Stomach smooth muscle (tissue), 2 donors: ENCODE results near the gene CDCP1.

Source experiments
- H3K27ac ChIP-seq: one replicate; pipeline ENCODE4 v1.7.0; 2013; ENCODE audit warnings: mild to moderate bottlenecking, low read length, inconsistent platforms
- H3K27me3 ChIP-seq, 2 donors: one replicate each; pipeline ENCODE4 v1.7.0; 2013; ENCODE audit warnings: low read length in 2 of 2; ENCODE audit not compliant: insufficient read depth in 2 of 2, control insufficient read depth in 1 of 2
- H3K36me3 ChIP-seq, 2 donors: one replicate each; pipeline ENCODE4 v1.7.0; 2013; ENCODE audit warnings: low read length in 2 of 2; ENCODE audit not compliant: control insufficient read depth in 2 of 2, insufficient read depth in 2 of 2
- H3K4me1 ChIP-seq: one replicate; pipeline ENCODE4 v1.7.0; 2013; ENCODE audit warnings: low read length; ENCODE audit not compliant: control insufficient read depth, insufficient read depth
- H3K4me3 ChIP-seq, 2 donors: one replicate each; pipeline ENCODE4 v1.7.0; 2013; ENCODE audit warnings: low read length in 2 of 2
- H3K9ac ChIP-seq, 2 donors: one replicate each; pipeline ENCODE4 v1.7.0; 2013; ENCODE audit warnings: low read length in 2 of 2, mild to moderate bottlenecking in 1 of 2
- H3K9me3 ChIP-seq, 2 donors: one replicate each; pipeline ENCODE4 v1.7.0; 2013; ENCODE audit warnings: low read length in 2 of 2; ENCODE audit not compliant: control insufficient read depth in 2 of 2
- donor health status: healthy.
- donor health status: Pancreatic carcinoma.

Gene CDCP1

DNA sequence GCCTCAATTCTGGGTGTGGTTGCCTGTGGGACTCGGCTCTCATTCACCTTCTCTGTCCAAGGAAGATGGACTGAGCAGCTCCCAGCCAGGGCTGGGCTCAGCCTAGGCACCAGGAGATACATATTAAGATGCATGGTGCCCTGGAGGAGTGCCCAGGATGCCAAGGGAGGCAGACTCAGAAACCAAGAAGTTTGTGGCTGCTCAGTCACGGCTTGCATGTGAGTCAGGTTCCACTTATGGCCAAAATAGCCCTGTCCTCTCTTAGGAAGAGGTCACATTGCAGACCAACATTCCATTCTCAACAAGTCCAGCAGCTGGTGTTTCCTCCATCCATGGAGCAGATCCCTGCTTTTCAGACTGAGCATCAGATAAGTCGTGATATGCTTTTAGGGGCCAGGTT, 21.8 kb downstream of the CDCP1 start:
- Histone ChIP-seq H3K4me3 (no peak overlapping the region), H3K4me1 (peaks cover 34% of the 10 kb centered on the region), H3K36me3 (no peaks in the 10 kb centered on the region), H3K9ac (no peak overlapping the region), H3K27me3 (peaks cover 0 to 2% of the 10 kb centered on the region in 2 donors), H3K27ac (peak overlapping the region; percentile 76), H3K9me3 (no peaks in the 10 kb centered on the region)

DNA sequence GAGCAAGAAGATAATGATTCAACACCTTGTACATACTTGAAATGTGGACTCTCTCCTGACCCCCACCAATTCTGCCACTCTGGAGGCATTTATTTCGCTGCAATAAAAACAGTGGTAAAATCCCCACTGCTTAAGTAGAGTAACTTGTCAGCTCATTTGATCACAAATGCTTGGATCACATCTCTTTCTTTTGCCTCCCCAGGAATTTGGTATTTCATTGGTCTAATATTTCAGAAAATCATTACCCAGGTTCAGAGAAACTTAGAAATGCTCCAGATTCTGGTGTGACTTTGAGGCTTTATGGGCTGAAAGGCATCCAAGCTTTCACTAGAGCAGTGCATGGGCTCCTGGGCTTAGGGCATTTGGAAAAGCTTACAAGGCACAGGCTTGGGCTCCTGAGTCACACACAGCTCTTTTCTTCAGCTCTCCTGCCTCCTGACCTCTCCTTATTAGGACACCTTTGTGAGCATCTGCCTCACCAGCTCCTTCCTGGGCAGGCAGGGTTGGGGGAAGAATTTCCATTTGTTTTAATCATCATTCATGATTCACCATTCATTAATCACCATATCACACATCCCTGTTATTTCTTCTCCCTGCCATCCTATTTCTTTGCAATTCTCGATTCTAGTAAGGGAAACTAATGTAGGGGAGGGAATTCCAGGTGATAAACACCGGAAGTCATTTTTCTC, 22.5 kb downstream of the CDCP1 start:
- Histone ChIP-seq H3K4me3 (no peak overlapping the region), H3K36me3 (no peaks in the 10 kb centered on the region), H3K27ac (peak overlapping the region; percentile 76), H3K4me1 (peaks cover 38% of the 10 kb centered on the region), H3K27me3 (peaks cover 0 to 2% of the 10 kb centered on the region in 2 donors), H3K9me3 (no peaks in the 10 kb centered on the region), H3K9ac (peak overlapping the region; percentile 13 to 51)

DNA sequence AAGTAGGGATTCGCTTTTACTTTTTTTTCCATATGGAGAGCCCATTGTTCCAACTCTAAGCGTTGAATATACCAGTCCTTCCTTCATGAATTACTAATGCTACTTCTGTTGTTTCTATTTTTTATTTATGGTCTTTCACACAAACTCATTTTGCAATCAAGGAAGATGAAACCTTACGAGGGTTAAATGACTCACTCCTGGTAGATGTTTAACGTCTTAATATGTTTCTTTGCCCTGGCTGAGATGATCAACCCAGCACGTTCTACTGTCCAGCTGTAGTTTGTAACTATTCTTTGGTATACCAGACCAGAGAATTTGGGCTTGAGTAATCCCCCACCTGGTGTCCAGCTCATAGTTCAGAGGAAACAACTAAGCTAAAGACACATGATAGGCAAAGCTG, 23.1 kb downstream of the CDCP1 start:
- Histone ChIP-seq H3K27me3 (peaks cover 0 to 2% of the 10 kb centered on the region in 2 donors), H3K4me1 (peaks cover 35% of the 10 kb centered on the region), H3K4me3 (no peak overlapping the region), H3K9me3 (no peaks in the 10 kb centered on the region), H3K9ac (peak overlapping the region; percentile 13 to 51), H3K36me3 (no peaks in the 10 kb centered on the region), H3K27ac (peak overlapping the region; percentile 76)

DNA sequence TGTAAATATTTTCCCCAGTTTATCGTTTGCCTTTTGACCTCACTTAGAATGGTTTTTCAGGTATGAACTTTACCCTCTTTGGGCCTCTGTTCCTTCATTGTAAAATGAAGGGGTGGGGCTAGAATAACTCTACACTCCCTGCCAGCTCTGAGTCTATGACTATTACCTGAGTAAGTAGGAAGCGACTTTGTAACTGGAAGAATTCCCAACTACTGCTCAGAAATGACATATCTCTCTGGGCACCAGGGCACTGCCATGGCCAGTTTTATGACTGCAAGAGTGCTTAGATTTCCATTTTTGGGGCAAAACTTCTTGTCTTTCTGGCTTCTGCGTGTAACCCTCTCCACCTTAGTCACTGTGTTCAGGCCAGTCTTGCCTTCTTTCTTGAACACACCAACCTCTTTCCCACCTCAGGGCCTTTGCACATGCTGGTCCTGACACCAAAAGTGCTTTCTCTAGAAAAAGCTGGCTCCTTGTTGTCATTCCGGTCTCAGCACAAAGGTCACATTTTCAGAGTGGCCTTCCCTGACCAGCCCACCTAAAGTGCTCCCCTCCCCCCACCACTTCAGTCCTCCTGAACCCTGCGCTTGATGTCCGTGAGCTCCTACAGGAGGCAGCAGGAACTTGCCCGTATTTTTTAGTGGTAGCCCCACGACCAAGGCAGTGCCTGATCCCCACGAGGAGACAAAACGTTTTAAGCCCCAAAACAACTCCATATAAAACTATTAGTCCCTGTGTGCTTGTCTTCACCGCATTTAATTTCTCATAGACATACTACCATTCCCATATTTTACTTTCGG, 25.6 kb downstream of the CDCP1 start:
- Histone ChIP-seq H3K36me3 (no peaks in the 10 kb centered on the region), H3K4me1 (peaks cover 30% of the 10 kb centered on the region), H3K9ac (no peak overlapping the region), H3K27me3 (no peaks in the 10 kb centered on the region), H3K9me3 (no peaks in the 10 kb centered on the region), H3K4me3 (no peak overlapping the region), H3K27ac (peak overlapping the region; percentile 31)

DNA sequence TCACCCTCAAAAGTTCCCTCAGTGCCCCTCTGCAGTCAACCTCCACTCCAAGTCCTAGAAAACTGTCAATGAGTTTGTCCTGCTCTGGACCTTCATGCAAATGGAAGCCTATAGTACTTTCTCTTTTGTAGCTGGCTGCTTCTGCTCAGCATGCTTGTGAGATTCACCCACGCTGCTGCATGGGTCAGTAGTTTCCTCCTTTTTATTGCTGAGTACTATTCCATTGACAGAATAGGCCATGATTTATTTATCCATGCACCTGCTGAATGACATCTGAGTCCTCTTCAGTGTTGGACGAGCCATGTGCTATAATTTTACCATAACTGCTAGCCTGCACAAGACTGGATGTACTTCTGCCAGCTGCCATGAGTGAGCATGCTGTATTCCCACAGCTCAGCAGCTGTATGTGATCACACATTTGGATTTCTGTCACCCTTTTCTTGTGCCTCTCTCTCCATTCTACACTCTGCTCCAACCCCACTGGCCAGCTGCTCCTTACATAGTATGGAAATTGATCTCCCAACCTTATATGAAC, 26.3 kb downstream of the CDCP1 start:
- Histone ChIP-seq H3K9ac (no peak overlapping the region), H3K4me1 (peaks cover 29% of the 10 kb centered on the region), H3K9me3 (no peaks in the 10 kb centered on the region), H3K4me3 (no peak overlapping the region), H3K27ac (no peak overlapping the region), H3K36me3 (no peaks in the 10 kb centered on the region), H3K27me3 (no peaks in the 10 kb centered on the region)

DNA sequence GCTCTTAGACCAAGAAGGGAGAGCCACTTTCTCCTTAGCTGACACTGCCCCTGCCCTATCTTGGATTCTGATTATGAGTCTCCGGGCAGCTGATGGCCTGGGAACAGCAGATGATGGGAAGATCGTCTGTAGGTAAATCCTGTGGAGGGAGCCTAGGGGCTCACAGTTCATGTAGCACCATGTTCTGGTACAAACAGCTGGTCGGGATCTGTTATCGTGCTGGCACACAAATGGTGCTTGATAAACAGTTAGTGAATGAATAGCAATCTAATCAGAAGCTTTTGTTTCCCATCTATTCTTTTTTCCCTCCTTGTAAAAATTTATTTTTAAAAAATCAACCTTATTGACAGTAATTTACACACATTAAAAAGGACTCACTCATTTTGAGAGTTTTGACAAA, 26.8 kb downstream of the CDCP1 start:
- Histone ChIP-seq H3K9me3 (no peaks in the 10 kb centered on the region), H3K27ac (no peak overlapping the region), H3K4me3 (no peak overlapping the region), H3K27me3 (no peaks in the 10 kb centered on the region), H3K9ac (no peak overlapping the region), H3K36me3 (no peaks in the 10 kb centered on the region), H3K4me1 (peaks cover 24% of the 10 kb centered on the region)

DNA sequence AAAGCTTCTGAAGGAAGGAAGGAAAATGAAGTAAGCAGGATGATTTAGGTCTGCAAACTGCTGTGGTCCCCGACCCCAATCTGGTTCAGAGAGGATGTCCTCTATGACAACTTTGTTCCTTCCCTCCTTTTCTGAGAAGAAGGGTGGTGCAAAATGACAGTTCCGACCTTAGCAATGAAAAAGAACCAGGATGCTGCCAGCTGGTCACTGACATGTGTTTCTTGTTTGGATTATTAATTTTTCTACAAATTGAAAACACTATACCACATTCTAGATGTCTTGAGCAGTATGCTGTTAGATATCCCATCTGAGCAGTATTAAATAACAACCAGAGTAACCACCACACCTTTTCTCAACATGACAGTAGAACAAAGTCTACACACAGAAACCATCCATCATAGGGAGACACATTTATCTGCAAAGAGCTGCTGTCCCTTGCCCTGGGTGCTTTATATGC, 27.5 kb downstream of the CDCP1 start:
- Histone ChIP-seq H3K27ac (no peak overlapping the region), H3K9ac (no peak overlapping the region), H3K36me3 (no peaks in the 10 kb centered on the region), H3K4me3 (no peak overlapping the region), H3K9me3 (no peaks in the 10 kb centered on the region), H3K4me1 (peaks cover 25% of the 10 kb centered on the region), H3K27me3 (no peaks in the 10 kb centered on the region)

DNA sequence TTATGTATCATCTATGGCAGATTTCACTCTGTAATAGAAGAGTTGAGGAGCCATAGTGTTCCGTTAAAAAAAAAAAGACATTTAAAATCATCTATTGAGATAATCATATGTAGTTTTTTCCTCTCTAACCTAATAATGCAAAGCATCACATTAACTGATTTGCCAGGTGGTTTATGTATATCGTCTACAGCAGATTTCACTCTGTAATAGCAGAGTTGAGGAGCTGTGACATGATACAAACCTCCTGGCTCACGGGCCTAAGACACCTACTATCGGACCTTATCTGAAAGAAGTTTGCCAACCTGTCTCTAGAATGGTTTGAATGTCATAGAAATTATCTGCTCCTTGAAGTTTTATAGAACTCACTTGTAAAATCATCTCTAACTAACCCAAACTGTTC, 29.8 kb downstream of the CDCP1 start:
- H3K27me3 ChIP-seq = no peaks in the 10 kb centered on the region
- peaks cover 15% of the 10 kb centered on the region for H3K4me1 ChIP-seq
- no peaks in the 10 kb centered on the region for H3K9me3 ChIP-seq
- H3K36me3 ChIP-seq = no peaks in the 10 kb centered on the region
- H3K9ac ChIP-seq = no peak overlapping the region
- no peak overlapping the region for H3K27ac ChIP-seq
- H3K4me3 ChIP-seq = no peak overlapping the region

DNA sequence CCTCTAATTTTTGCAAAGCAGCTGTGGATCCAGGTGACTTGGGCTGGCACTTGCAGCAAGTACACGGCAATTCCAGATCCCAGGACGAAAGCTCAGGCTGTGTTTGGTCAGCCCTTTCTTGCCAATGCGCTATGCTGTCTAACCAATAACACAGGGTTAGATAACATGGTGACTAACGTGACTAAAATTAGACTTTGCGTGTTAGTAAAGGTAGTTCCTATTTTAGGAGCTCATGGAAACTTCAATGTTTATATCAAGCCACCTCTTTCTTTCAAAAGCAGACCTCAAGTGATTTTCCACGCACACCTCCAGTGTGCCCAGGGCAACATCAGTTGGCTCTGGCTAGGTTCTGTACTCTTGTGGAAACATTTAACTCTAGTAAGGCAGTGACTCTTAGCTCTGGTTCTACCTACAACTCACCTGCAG, 32.5 kb downstream of the CDCP1 start:
- peaks cover 6% of the 10 kb centered on the region for H3K4me1 ChIP-seq
- peak overlapping the region; percentile 70 for H3K27ac ChIP-seq
- no peaks in the 10 kb centered on the region for H3K9me3 ChIP-seq
- no peaks in the 10 kb centered on the region for H3K27me3 ChIP-seq
- no peaks in the 10 kb centered on the region for H3K36me3 ChIP-seq
- no peak overlapping the region for H3K9ac ChIP-seq
- H3K4me3 ChIP-seq = no peak overlapping the region

DNA sequence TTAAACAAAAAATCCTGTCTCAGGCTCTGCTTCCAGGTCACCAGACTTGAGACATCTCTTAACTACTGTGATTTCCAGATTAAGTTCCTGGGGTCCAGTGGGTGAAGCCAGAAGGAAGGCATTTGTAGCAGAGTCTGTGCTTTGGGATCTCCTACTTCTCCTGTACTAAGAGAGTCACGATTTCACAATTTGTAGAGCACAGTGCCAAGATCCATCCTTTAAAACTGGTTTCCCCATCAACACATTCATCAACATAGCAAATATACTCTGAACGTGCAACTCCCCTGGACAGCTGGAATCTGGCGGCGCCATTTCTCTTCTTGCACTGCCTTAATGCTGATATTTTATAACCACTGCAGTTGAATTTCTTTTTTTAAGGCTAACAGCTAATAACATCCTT, 33.2 kb downstream of the CDCP1 start:
- Histone ChIP-seq H3K4me1 (peaks cover 6% of the 10 kb centered on the region), H3K27me3 (no peaks in the 10 kb centered on the region), H3K9ac (no peak overlapping the region), H3K27ac (peak overlapping the region; percentile 70), H3K4me3 (no peak overlapping the region), H3K9me3 (no peaks in the 10 kb centered on the region), H3K36me3 (no peaks in the 10 kb centered on the region)

DNA sequence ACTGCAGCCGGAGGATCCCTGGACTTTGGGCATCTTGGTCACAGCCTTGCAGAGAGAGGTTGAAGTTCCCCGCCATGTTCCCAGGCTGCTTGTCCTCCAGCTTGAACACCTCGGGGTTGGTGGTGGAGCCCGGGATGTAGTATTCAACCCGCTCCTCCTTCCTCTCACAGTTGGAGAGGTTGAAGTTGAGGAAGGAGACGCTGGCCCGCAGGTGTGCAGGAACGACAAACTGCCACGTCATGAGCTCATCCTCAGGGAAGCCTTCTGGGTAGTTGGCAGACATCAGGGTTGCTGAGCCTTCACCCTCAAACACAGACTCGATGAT, 35.7 kb downstream of the CDCP1 start:
- no peak overlapping the region for H3K4me3 ChIP-seq
- H3K27me3 ChIP-seq = no peaks in the 10 kb centered on the region
- no peak overlapping the region for H3K9ac ChIP-seq
- H3K4me1 ChIP-seq = peaks cover 6% of the 10 kb centered on the region
- no peak overlapping the region for H3K27ac ChIP-seq
- no peaks in the 10 kb centered on the region for H3K9me3 ChIP-seq
- H3K36me3 ChIP-seq = no peaks in the 10 kb centered on the region
